K562 (cell line): ENCODE data around the gene ZNF546. TPM values are rescaled to one million over a fixed set of nuclear protein-coding genes. Genes with fewer than 3 reads are reported as not detected.

Experiments
- ARID1B ChIP-seq: fragments of 450-650 bp; IDR thresholded peaks from 2 replicates; pipeline ENCODE4 v1.6.1; 2016; ENCODE audit warnings: antibody characterized with exemption, mild to moderate bottlenecking, inconsistent platforms
- BMI1 ChIP-seq: fragments of 150-350 bp; IDR thresholded peaks from 2 replicates; pipeline ENCODE4 v1.6.1; 2014; ENCODE audit warnings: low read length
- BRCA1 ChIP-seq, 2 experiments: fragments of 450-650 bp in 1 of 2; sonication (generic) in 1 of 2; formaldehyde crosslinking in 1 of 2; IDR thresholded peaks; 2 replicates each; pipeline versions ENCODE4 v1.5.0 to v1.6.1; 2017 to 2020; ENCODE audit warnings: mild to moderate bottlenecking in 1 of 2, missing genetic modification reagents in 1 of 2
- BRF1 ChIP-seq: IDR thresholded peaks from 3 replicates; pipeline ENCODE4 v1.6.1; 2011; ENCODE audit warnings: borderline replicate concordance, mild to moderate bottlenecking; ENCODE audit not compliant: insufficient read length; ENCODE audit errors: extremely low read depth
- FOSL1 ChIP-seq: fragments of 200-800 bp; sonication (Bioruptor generic); conservative IDR thresholded peaks from 2 replicates; pipeline ENCODE4 v1.6.1; 2016; ENCODE audit warnings: missing genetic modification characterization, missing compliant biosample characterization
- HDAC2 ChIP-seq: fragments of 450-650 bp; IDR thresholded peaks from 2 replicates; pipeline ENCODE4 v1.6.1; 2016; ENCODE audit warnings: mild to moderate bottlenecking
- HMG20B ChIP-seq: fragments of 250-450 bp; sonication (Bioruptor Pico); IDR thresholded peaks from 2 replicates; pipeline ENCODE4 v1.5.0; 2021; ENCODE audit warnings: mild to moderate bottlenecking
- HMGN3 ChIP-seq: IDR thresholded peaks from 2 replicates; pipeline ENCODE4 v1.6.1; 2011; ENCODE audit warnings: borderline replicate concordance, low read depth, mild to moderate bottlenecking, mixed read lengths, low read length; ENCODE audit not compliant: insufficient read length; ENCODE audit errors: extremely low read depth
- MIER1 ChIP-seq: fragments of 450-650 bp; IDR thresholded peaks from 2 replicates; pipeline ENCODE4 v1.6.1; 2016; ENCODE audit warnings: antibody characterized with exemption, mild to moderate bottlenecking, low read depth
- MTA3 ChIP-seq: fragments of 450-650 bp; formaldehyde crosslinking; IDR thresholded peaks from 2 replicates; pipeline ENCODE4 v1.6.1; 2017; ENCODE audit warnings: mild to moderate bottlenecking, borderline replicate concordance
- NR1H2 ChIP-seq: sonication (generic); formaldehyde crosslinking; IDR thresholded peaks from 2 replicates; pipeline ENCODE4 v1.4.0; 2020; ENCODE audit warnings: mild to moderate bottlenecking, missing genetic modification reagents
- NR4A1 ChIP-seq, 2 experiments: fragments of 250-450 bp in 1 of 2; fragments of 450-650 bp in 1 of 2; sonication (Bioruptor Pico) in 1 of 2; IDR thresholded peaks; 2 replicates each; pipeline versions ENCODE4 v1.4.0 to v1.6.1; 2016 to 2020; ENCODE audit warnings: mild to moderate bottlenecking in 2 of 2, missing compliant biosample characterization in 1 of 2, missing genetic modification characterization in 1 of 2, moderate library complexity in 1 of 2
- POLR2H ChIP-seq: IDR thresholded peaks from 2 replicates; pipeline ENCODE4 v1.6.1; 2016; ENCODE audit warnings: missing genetic modification characterization, low read depth, mild to moderate bottlenecking, control low read depth, missing compliant biosample characterization, moderate library complexity
- RFX1 ChIP-seq: fragments of 450-650 bp; IDR thresholded peaks from 2 replicates; pipeline ENCODE4 v1.6.1; 2016; ENCODE audit warnings: mild to moderate bottlenecking, moderate library complexity
- ZBTB17 ChIP-seq: fragments of 450-650 bp; formaldehyde crosslinking; IDR thresholded peaks from 2 replicates; pipeline ENCODE4 v1.4.0; 2020; ENCODE audit warnings: mild to moderate bottlenecking
- ZNF224 ChIP-seq: sonication (generic); formaldehyde crosslinking; IDR thresholded peaks from 2 replicates; pipeline ENCODE4 v1.8.0; 2022; ENCODE audit warnings: mild to moderate bottlenecking, missing genetic modification reagents
- ZNF408 ChIP-seq: fragments of 250-450 bp; sonication (Bioruptor Pico); IDR thresholded peaks from 2 replicates; pipeline ENCODE4 v1.4.0; 2020; ENCODE audit warnings: low read depth, mild to moderate bottlenecking, moderate library complexity
- ZNF584 ChIP-seq: fragments of 200-800 bp; sonication (Bioruptor generic); IDR thresholded peaks from 2 replicates; pipeline ENCODE4 v1.6.1; 2016; ENCODE audit warnings: low read depth, mild to moderate bottlenecking, missing genetic modification characterization, missing compliant biosample characterization
- ZNF695 ChIP-seq: fragments of 450-650 bp; formaldehyde crosslinking; IDR thresholded peaks from 2 replicates; pipeline ENCODE4 v1.4.0; 2020; ENCODE audit warnings: mild to moderate bottlenecking, moderate library complexity
- polyA plus RNA-seq, 8 experiments: library from polyadenylated mRNA; depleted of rRNA in 4 of 8; stranded (reverse) in 5 of 8; unstranded in 3 of 8; fragments of >200 nt; fragmentation: Nextera tagmentation in 2 of 8; fragmentation: Illumina TruSeq in 1 of 8; extraction: Ambion mirVana in 2 of 8; extraction: Trizol in 1 of 8; gene quantifications; 2 replicates each; pipeline versions ENCODE4 v1.2.1 to v1.2.3, GENCODE V29; 2011 to 2014; ENCODE audit warnings: inconsistent platforms in 1 of 8, missing spikeins in 1 of 8
- total RNA-seq, 7 experiments: library from RNA; depleted of rRNA in 6 of 7; stranded (reverse); fragments of >200 nt in 6 of 7; fragmentation: Illumina TruSeq in 2 of 7; extraction: Trizol in 2 of 7; gene quantifications; 2 replicates each; pipeline versions ENCODE4 v1.2.1 to v1.2.3, GENCODE V29; 2011 to 2021; ENCODE audit warnings: low replicate concordance in 1 of 7
- TF ChIP-seq, protein P1 (sequence below): fragments of 450-650 bp; conservative IDR thresholded peaks from 2 replicates; pipeline ENCODE4 v1.6.1; 2016; ENCODE audit warnings: missing genetic modification characterization, low read depth, mild to moderate bottlenecking, missing compliant biosample characterization, moderate library complexity
- TF ChIP-seq, protein P2 (sequence below): fragments of 450-650 bp; IDR thresholded peaks from 2 replicates; pipeline ENCODE4 v1.6.1; 2017; ENCODE audit warnings: antibody characterized with exemption, mild to moderate bottlenecking
- TF ChIP-seq, protein P3 (sequence below): sonication (generic); formaldehyde crosslinking; IDR thresholded peaks from 2 replicates; pipeline ENCODE4 v1.8.0; 2022; ENCODE audit warnings: missing genetic modification reagents, mild to moderate bottlenecking, borderline replicate concordance

ZNF546 gene
- total and polyA plus RNA-seq, 9 of the 15 experiments (the other 6 are each of a cell fraction or from before 2014, with no cell fraction given) = 0.73 to 5.1 (median 2.2) TPM

DNA sequence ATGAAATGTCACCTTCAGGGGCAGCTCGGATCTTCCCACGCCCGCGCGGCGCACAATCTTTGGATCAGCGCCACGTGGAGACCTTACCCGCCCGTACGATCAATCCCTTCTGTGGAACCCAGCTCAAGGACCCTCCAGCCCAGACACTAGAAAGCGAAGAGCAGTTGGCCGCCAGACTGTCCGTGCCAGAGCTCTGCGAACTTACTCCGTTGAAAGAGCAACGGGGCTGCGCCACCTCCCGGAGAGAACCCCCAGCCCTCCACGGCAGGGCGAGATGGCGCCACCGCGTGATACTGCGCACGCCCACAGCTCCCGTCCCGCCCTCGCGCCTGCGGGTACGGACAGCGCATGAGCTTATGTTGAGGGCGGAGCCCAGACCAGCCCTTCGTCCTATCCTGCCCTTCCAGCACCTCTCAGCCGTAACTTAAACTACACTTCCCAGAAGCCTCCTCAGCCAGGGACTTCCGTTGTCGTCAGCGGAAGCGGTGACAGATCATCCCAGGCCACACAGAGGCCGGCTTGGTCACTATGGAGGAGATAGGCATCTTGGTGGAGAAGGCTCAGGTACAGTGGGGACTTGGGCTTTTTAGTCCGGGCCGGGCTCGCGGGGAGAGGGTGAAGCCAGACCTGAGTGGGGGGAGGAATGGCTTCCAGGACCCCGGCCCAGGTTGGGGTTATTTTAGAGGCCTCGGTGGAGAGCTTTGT lies 26.0 kb upstream of the ZNF546 start, which contains the start of gene PSMC4 (continued):
- no peak for TF ChIP-seq HMG20B (CRISPR knock-in tag)
- no peak; the same call in 1 of the 2 replicates for TF ChIP-seq ZNF584
- TF ChIP-seq MTA3 = peak; percentile 77; the same call in 1 of the 2 replicates
- no peak; the same call in 1 of the 2 replicates for TF ChIP-seq ZNF695 (CRISPR knock-in tag)
- no peak; the same call in 1 of the 2 replicates for TF ChIP-seq ZBTB17 (CRISPR knock-in tag)
- TF ChIP-seq, protein P1, sequence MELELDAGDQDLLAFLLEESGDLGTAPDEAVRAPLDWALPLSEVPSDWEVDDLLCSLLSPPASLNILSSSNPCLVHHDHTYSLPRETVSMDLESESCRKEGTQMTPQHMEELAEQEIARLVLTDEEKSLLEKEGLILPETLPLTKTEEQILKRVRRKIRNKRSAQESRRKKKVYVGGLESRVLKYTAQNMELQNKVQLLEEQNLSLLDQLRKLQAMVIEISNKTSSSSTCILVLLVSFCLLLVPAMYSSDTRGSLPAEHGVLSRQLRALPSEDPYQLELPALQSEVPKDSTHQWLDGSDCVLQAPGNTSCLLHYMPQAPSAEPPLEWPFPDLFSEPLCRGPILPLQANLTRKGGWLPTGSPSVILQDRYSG (tag) = no peak
- TF ChIP-seq POLR2H (tag) = peak; percentile 61
- TF ChIP-seq NR4A1 (CRISPR knock-in tag; IDR thresholded peaks at IDR 0.05) = no peak
- TF ChIP-seq NR4A1 (tag; IDR thresholded peaks at IDR 0.05) = peak; percentile 62; the same call in 1 of the 2 replicates
- TF ChIP-seq RFX1 = peak; percentile 44; the same call in 1 of the 2 replicates
- peak; percentile 11; the same call in 1 of the 2 replicates for TF ChIP-seq HDAC2
- TF ChIP-seq FOSL1 (tag) = peak; percentile 50; the same call in 1 of the 2 replicates
- TF ChIP-seq, protein P2, sequence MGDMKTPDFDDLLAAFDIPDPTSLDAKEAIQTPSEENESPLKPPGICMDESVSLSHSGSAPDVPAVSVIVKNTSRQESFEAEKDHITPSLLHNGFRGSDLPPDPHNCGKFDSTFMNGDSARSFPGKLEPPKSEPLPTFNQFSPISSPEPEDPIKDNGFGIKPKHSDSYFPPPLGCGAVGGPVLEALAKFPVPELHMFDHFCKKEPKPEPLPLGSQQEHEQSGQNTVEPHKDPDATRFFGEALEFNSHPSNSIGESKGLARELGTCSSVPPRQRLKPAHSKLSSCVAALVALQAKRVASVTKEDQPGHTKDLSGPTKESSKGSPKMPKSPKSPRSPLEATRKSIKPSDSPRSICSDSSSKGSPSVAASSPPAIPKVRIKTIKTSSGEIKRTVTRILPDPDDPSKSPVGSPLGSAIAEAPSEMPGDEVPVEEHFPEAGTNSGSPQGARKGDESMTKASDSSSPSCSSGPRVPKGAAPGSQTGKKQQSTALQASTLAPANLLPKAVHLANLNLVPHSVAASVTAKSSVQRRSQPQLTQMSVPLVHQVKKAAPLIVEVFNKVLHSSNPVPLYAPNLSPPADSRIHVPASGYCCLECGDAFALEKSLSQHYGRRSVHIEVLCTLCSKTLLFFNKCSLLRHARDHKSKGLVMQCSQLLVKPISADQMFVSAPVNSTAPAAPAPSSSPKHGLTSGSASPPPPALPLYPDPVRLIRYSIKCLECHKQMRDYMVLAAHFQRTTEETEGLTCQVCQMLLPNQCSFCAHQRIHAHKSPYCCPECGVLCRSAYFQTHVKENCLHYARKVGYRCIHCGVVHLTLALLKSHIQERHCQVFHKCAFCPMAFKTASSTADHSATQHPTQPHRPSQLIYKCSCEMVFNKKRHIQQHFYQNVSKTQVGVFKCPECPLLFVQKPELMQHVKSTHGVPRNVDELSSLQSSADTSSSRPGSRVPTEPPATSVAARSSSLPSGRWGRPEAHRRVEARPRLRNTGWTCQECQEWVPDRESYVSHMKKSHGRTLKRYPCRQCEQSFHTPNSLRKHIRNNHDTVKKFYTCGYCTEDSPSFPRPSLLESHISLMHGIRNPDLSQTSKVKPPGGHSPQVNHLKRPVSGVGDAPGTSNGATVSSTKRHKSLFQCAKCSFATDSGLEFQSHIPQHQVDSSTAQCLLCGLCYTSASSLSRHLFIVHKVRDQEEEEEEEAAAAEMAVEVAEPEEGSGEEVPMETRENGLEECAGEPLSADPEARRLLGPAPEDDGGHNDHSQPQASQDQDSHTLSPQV = no peak; the same call in 1 of the 2 replicates
- no peak for TF ChIP-seq BRF1
- no peak for TF ChIP-seq MIER1
- TF ChIP-seq HMGN3 = peak; percentile 61
- TF ChIP-seq ZNF408 (CRISPR knock-in tag) = no peak
- no peak for TF ChIP-seq BRCA1 (IDR thresholded peaks at IDR 0.05)
- no peak for TF ChIP-seq BRCA1 (CRISPR knock-in tag; IDR thresholded peaks at IDR 0.05)
- TF ChIP-seq ZNF224 = no peak; the same call in 1 of the 2 replicates
- TF ChIP-seq ARID1B = peak; percentile 29; the same call in 1 of the 2 replicates
- TF ChIP-seq BMI1 = no peak
- TF ChIP-seq NR1H2 (CRISPR knock-in tag) = peak; percentile 11; the same call in 1 of the 2 replicates
- TF ChIP-seq, protein P3, sequence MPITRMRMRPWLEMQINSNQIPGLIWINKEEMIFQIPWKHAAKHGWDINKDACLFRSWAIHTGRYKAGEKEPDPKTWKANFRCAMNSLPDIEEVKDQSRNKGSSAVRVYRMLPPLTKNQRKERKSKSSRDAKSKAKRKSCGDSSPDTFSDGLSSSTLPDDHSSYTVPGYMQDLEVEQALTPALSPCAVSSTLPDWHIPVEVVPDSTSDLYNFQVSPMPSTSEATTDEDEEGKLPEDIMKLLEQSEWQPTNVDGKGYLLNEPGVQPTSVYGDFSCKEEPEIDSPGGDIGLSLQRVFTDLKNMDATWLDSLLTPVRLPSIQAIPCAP = no peak
